ENCODE measurements around the gene QSOX2. TPM values are rescaled to one million over a fixed set of nuclear protein-coding genes. Genes with fewer than 3 reads are reported as not detected.
A peak's percentile ranks its signal among the peaks of the same experiment; 100 is the strongest.
"Not testable (repeated sequence)": the region's sequence is repeated elsewhere in the genome, so short reads cannot be mapped to it uniquely, and the experiment has no call there.

Gene QSOX2
- total RNA-seq, 1 experiment from 2014 or later, result 9.9 TPM

DNA sequence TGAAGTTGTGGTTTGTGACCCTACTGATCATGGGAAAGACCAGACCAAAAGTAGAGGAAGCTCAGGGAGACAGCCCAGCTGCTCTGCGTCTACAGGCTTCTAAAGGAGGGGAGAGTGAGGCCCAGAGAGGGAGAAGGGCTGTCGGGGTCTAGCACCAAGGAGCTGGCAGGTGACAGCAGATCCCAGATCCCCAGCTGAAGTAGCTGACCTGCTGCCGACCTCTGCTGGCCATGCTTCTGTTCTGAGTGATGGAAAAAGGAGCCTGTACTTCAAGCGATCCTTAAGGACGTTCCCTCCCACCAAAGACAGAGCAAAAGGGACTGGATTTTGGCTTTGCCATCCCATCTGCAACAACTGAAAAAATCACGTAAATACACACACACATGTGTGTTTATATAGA is 22.7 kb upstream of the QSOX2 start:
- H4K20me1 ChIP-seq (ENCODE audit: low read length), result no peaks in the 10 kb centered on the region
- no peaks in the 10 kb centered on the region for H3K79me2 ChIP-seq (ENCODE audit: low read length)
- ChIA-PET POLR2A (ENCODE audit: unreplicated experiment) (interaction anchor here (0.6 kb wide), 1 partner anchor 49 kb away, joined by 3 read pairs; no protein-coding TSS in a partner anchor), CTCF (no interaction called here)
- H3K9ac ChIP-seq (ENCODE audit: low read length), result no peak overlapping the region
- H3K36me3 ChIP-seq (ENCODE audit: low read depth, low read length), result no peaks in the 10 kb centered on the region
- no peaks in the 10 kb centered on the region for H3K9me3 ChIP-seq (ENCODE audit: low read length)
- intact Hi-C loops (cut with micrococcal nuclease), result no loop called here
- no peaks in the 10 kb centered on the region for H3F3A ChIP-seq (ENCODE audit: low read length, unreplicated experiment)
- no peak overlapping the region for H3K4me2 ChIP-seq (ENCODE audit: low read length)
- no peak overlapping the region for H3K27ac ChIP-seq (ENCODE audit: low read length)
- no peaks in the 10 kb centered on the region for H3K4me1 ChIP-seq (ENCODE audit: insufficient read depth, low read length)
- no peaks in the 10 kb centered on the region for H3K27me3 ChIP-seq (ENCODE audit: low read length)
- BruUV-seq (replicated peaks), result no TSS peak
- DNase-seq, result no peak
- no peak for ATAC-seq
- TF ChIP-seq EZH2phosphoT487 (IDR thresholded peaks at IDR 0.05; ENCODE audit: borderline replicate concordance, low read length) (no peak), EZH2 (IDR thresholded peaks at IDR 0.05; ENCODE audit: low read length, unreplicated experiment) (no peak)
- TF ChIP-seq, protein P1, sequence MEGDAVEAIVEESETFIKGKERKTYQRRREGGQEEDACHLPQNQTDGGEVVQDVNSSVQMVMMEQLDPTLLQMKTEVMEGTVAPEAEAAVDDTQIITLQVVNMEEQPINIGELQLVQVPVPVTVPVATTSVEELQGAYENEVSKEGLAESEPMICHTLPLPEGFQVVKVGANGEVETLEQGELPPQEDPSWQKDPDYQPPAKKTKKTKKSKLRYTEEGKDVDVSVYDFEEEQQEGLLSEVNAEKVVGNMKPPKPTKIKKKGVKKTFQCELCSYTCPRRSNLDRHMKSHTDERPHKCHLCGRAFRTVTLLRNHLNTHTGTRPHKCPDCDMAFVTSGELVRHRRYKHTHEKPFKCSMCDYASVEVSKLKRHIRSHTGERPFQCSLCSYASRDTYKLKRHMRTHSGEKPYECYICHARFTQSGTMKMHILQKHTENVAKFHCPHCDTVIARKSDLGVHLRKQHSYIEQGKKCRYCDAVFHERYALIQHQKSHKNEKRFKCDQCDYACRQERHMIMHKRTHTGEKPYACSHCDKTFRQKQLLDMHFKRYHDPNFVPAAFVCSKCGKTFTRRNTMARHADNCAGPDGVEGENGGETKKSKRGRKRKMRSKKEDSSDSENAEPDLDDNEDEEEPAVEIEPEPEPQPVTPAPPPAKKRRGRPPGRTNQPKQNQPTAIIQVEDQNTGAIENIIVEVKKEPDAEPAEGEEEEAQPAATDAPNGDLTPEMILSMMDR (conservative IDR thresholded peaks at IDR 0.05; ENCODE audit: low read depth, low read length), result no peak
- H2AFZ ChIP-seq (ENCODE audit: low read length), result no peak overlapping the region
- H3K4me3 ChIP-seq (ENCODE audit: low read length), result no peak overlapping the region
- H3K9me2 ChIP-seq (replicated peaks; ENCODE audit: low read length), result no peaks in the 10 kb centered on the region

DNA sequence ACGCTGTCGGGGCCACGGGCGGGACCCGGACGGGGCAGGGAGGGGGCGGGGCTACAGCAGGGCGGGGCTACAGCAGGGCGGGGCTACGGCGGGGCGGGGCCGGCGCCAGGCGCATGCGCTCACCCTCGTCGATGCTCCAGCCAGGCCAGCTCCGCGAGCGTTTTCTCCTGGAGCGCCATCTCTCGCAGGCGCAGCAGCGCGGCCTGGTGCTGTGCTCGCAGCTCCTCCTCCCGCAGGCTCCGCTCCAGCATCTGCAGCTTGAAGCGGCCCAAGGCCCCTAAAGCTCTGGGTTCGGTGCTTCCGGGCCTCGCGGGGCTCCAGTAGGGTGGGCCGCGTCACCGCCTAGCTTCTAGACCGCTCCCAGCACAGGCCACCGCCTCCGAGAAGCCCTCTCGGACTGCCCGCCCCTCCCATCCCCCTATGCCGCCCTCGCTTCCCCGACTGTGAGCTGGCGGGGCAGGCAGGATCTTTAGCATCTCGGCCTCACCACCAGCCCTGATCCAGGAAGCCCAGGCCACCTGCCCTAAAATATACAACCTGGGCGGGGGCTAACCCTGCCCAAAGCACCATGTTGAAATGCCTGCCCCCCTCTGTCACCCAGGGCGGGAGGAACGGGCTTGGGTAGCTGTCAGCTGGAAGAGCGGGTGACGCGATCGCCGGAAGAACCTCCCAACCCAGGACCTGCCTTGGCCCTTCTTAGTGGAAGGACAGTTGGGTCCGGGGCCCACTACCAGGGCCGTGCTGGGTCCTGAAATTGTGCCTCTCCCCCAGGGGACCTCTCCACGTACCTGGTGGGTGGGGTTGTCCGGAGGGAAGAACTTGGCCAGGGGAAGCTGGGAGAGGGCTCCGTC is 21.9 kb upstream of the QSOX2 start:
- ATAC-seq (peak; percentile 94), DNase-seq (peak; percentile 75)
- POLR2A ChIA-PET (ENCODE audit: unreplicated experiment), result interaction anchor here (0.6 kb wide), 1 partner anchor 48 kb away, joined by 3 read pairs; no protein-coding TSS in a partner anchor
- Histone ChIP-seq H3K4me3 (ENCODE audit: low read length) (peak overlapping the region; percentile 56), H3K79me2 (ENCODE audit: low read length) (no peaks in the 10 kb centered on the region), H3K4me2 (ENCODE audit: low read length) (peak overlapping the region; percentile 85), H3K9me3 (ENCODE audit: low read length) (no peaks in the 10 kb centered on the region), H3K36me3 (ENCODE audit: low read depth, low read length) (no peaks in the 10 kb centered on the region), H3K9ac (ENCODE audit: low read length) (peak overlapping the region; percentile 29; the same call in 1 of the 2 replicates), H2AFZ (ENCODE audit: low read length) (peak overlapping the region; percentile 81), H3K4me1 (ENCODE audit: insufficient read depth, low read length) (no peaks in the 10 kb centered on the region), H3K27ac (ENCODE audit: low read length) (no peak overlapping the region), H3F3A (ENCODE audit: low read length, unreplicated experiment) (no peaks in the 10 kb centered on the region), H3K27me3 (ENCODE audit: low read length) (no peaks in the 10 kb centered on the region), H3K9me2 (replicated peaks; ENCODE audit: low read length) (no peaks in the 10 kb centered on the region), H4K20me1 (ENCODE audit: low read length) (no peaks in the 10 kb centered on the region)
- CTCF ChIA-PET, result interaction anchor here (0.6 kb wide), 1 partner anchor 95 kb away, joined by 3 read pairs; no protein-coding TSS in a partner anchor
- BruUV-seq (replicated peaks), result TSS peak; percentile 65
- no peak for TF ChIP-seq EZH2phosphoT487 (IDR thresholded peaks at IDR 0.05; ENCODE audit: borderline replicate concordance, low read length)
- TF ChIP-seq, protein P1 (conservative IDR thresholded peaks at IDR 0.05; ENCODE audit: low read depth, low read length), result 0 out of 2 replicates have a peak, but pooled peaks have one; percentile 24
- TF ChIP-seq EZH2 (IDR thresholded peaks at IDR 0.05; ENCODE audit: low read length, unreplicated experiment), result no peak
- intact Hi-C loops (cut with micrococcal nuclease), result loop anchor here (1.0 kb wide), 1 partner anchor 22 kb away; the partner anchor contains the start of gene QSOX2

DNA sequence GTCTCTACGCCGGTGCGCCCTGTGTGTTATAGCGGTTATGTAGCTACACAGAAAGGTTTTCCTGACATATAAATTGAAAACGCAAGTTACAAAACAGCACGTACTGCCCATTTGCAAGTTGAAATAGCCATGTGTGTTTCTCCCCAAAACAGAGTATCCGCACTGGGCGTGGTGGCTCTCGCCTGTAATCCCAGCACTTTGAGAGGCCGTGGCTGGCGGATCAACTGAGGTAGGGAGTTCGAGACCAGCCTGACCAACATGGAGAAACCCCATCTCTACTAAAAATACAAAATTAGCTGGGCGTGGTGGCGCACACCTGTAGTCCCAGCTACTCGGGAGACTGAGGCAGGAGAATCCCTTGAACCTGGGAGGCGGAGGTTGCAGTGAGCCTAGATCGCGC is 21.0 kb upstream of the QSOX2 start:
- POLR2A ChIA-PET (ENCODE audit: unreplicated experiment); H3K9me3 ChIP-seq (ENCODE audit: low read length); BruUV-seq (replicated peaks); ATAC-seq; H3K9ac ChIP-seq (ENCODE audit: low read length); H3K36me3 ChIP-seq (ENCODE audit: low read depth, low read length); H3K9me2 ChIP-seq (replicated peaks; ENCODE audit: low read length); H3K4me1 ChIP-seq (ENCODE audit: insufficient read depth, low read length); DNase-seq; H3K27me3 ChIP-seq (ENCODE audit: low read length); H3F3A ChIP-seq (ENCODE audit: low read length, unreplicated experiment); H3K27ac ChIP-seq (ENCODE audit: low read length); H3K79me2 ChIP-seq (ENCODE audit: low read length); H4K20me1 ChIP-seq (ENCODE audit: low read length): not testable (repeated sequence)
- H3K4me2 ChIP-seq (ENCODE audit: low read length), result peak overlapping the region; percentile 76
- H3K4me3 ChIP-seq (ENCODE audit: low read length), result peak overlapping the region; percentile 55
- intact Hi-C loops (cut with micrococcal nuclease), result loop anchor here (1.0 kb wide), 1 partner anchor 21 kb away; the partner anchor contains the start of gene QSOX2
- CTCF ChIA-PET, result interaction anchor here (0.6 kb wide), 1 partner anchor 94 kb away, joined by 3 read pairs; no protein-coding TSS in a partner anchor
- H2AFZ ChIP-seq (ENCODE audit: low read length), result peak overlapping the region; percentile 81

All from PC-3 (cell line).